Erythroblast (primary cell): ENCODE data around the gene MTG2.

Experiments used
- GATA1 ChIP-seq: IDR thresholded peaks from 2 replicates; pipeline ENCODE4 v1.6.1; 2011; ENCODE audit warnings: low read depth, mild to moderate bottlenecking, control low read depth, low read length, moderate library complexity
- POLR2A ChIP-seq: IDR thresholded peaks from 2 replicates; pipeline ENCODE4 v1.6.1; 2011; ENCODE audit warnings: mild to moderate bottlenecking, low read length

GRCh38 chr20:62197801-62198200, 15.0 kb downstream of the MTG2 start:
- no peak for TF ChIP-seq POLR2A
- no peak for TF ChIP-seq GATA1
